ENCODE measurements around the gene CLPTM1.
"Not testable (repeated sequence)": the region's sequence is repeated elsewhere in the genome, so short reads cannot be mapped to it uniquely, and the experiment has no call there.

Gene CLPTM1

DNA sequence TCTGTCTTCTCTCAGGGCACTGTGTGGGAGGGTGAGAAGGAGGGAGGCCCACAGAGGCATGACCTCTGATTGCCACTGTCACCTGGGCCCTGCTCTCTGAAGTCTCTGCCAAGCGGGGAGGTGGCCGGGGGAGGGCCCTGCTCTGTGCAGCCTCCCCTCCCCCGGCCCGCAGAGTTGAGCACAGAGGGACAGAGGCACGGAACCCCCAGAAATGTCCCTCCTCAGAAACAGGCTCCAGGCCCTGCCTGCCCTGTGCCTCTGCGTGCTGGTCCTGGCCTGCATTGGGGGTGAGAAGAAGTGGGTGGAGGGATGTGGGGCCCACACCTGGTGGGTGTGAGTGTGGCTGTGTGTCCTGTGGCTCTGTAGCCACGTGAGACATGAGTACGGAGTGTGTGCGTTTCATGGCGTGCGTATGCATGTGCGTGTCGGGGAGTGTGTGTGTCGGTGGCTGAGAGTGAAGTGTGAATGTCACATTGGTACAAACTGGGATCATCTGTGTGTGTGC, 13.1 kb upstream of the CLPTM1 start, which contains the start of gene APOC4:
Gene APOC4, plus strand, starts transcription at position 171 of the 505 bp plus-strand sequence. Its CDS starts 41 bp downstream, at position 212.
- DNase-seq = no peak

DNA sequence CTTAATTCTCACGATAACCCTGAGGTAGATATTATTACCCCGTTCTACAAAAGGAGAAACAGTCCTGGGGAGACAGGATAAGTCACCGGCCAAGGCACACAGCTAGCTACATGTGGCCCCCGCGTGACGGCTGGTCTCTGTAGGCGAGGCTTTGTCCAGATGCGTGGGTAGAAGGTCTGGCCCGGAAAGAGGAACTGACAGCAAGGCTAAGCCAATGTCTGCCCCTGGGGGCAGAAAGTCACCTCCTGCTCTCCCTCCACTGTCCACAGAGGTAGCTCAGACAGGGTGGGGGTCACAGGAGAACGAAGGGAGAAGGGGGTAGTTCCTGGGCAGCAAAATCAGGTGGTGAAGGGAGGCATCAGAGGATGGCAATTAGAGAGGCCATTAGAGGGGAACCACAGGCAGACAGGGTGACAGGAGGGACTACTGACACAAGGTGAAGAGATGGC, 11.4 kb upstream of the CLPTM1 start:
- DNase-seq = no peak

DNA sequence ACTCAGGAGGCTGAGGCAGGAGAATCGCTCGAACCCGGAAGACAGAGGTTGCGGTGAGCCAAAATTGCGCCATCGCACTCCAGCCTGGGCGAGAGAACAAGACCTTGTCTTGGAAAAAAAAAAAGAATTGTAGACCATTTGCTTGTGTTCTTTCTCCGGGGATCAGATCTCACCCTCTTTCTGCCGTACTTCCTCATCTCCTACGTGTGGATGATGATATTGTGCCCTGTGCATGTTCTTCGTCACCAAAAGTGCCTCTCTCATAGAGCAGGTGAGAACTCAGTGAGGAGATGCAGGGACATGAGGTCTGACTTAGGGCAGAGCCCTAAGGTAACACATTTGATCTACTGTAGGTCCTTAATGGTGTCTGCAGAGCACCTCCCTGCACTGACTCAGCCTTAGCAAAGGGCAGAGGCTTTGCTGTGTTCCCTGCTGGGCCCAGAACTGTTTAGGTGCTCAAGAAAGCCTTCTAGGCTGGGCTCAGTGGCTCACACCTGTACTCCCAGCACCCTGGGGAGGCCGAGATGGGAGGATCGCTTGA, 8.1 kb upstream of the CLPTM1 start:
- no peak for DNase-seq

DNA sequence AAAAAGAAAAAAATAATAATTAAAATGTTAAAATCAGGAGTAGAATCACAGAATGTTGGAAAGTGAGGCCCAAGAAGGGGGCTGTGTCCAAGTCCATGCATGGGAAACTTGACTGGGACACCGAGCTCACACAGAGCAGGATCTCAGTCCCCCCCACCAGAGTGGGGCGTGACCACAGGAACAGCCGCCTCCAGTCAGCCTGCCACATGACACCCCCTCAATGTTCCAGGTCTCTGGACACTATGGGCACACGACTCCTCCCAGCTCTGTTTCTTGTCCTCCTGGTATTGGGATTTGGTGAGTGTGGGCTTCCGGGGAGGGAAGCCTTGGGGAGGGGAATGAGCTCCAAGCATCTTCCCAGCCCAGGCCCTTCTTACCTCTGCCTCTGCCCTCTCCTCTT, 6.9 kb upstream of the CLPTM1 start:
- DNase-seq = no peak

DNA sequence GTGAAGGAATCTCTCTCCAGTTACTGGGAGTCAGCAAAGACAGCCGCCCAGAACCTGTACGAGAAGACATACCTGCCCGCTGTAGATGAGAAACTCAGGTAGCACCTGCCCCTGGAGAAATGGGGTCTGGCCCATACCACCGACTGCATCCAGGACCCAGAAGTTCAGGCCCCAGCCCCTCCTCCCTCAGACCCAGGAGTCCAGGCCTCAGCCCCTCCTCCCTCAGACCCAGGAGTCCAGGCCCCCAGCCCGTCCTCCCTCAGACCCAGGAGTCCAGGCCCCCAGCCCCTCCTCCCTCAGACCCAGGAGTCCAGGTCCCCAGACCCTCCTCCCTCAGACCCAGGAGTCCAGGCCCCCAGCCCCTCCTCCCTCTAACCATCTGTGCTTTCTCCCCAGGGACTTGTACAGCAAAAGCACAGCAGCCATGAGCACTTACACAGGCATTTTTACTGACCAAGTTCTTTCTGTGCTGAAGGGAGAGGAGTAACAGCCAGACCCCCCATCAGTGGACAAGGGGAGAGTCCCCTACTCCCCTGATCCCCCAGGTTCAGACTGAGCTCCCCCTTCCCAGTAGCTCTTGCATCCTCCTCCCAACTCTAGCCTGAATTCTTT, 6.3 kb upstream of the CLPTM1 start:
- DNase-seq = no peak

DNA sequence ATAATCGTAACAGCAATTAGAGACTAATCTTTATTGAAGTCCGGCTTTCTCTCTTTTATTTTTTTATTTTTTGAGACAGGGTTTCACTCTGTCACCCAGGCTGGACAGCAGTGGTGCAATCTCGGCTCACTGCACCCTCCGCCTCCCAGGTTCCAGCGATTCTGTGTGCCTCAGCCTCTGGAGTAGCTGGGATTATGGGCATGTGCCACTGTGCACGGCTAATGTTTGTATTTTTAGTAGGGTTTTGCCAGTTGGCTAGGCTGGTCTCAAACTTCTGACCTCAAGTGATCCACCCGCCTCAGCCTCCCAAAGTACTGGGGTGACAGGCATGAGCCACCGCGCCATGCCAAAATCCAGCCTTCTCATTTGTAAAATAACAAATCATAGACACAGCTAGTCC, 5.6 kb upstream of the CLPTM1 start:
- no peak for DNase-seq

DNA sequence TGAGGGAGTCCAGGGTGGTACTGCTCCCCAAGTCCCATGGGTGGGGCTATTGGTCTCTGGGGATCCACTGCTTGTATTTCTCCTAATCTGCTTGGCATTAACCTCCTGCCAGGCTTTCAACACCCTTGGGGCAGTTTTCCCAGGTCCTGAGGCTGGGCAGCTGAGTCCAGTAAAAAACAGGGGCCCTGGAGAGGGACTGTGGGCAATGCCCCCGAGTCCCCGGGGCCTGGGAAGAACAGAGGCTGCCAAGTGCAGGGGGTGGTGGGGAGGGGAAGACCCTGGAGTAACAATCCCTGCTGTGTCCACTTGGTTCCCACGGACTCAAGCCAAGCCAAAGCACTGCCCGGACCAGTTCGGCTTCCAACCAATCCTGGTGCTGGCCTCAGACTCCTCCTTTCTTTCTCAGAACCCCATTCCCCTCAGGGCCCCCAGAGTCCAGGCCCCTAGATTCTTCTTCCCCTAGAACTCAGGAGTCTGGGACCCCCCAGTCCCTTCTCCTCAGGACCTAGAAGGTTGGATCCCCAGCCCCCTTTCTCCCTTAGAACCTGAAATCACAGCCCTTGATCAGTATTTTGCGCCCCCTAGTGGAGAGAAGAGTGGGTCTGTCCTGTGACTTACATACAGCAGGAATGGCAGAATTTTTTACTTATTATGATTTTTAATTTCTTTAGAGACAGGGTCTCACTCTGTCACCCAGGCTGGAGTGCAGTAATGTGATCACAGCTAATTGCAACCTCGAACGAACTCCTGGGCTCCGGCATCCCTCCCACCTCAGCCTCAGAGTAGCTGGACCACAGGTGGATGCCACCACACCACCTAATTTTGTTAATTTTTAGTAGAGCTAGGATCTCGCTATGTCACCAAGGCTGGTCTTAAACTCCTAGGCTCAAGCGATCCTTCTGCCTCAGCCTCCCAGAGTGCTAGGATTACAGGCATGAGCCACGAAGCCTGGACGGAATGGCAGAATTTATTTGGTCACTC, 3.7 kb upstream of the CLPTM1 start:
- DNase-seq = no peak

DNA sequence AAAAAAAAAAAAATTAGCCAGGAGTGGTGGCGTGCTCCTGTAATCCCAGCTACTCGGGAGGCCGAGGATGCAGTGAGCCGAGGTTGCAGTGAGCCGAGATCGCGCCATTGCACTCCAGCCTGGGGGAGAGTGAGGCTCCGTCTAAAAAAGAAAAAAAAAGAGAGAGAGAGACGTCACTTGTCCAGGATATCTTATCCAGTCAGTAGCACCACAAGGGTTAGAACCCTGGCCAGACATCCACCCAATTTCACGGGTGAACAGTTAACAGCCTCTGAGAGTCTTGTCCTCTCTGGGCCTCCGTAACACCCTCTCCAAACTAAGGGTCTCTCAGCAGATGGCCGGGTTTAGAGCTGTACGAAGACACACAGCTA, 917 bp upstream of the CLPTM1 start:
- DNase-seq = no peak

DNA sequence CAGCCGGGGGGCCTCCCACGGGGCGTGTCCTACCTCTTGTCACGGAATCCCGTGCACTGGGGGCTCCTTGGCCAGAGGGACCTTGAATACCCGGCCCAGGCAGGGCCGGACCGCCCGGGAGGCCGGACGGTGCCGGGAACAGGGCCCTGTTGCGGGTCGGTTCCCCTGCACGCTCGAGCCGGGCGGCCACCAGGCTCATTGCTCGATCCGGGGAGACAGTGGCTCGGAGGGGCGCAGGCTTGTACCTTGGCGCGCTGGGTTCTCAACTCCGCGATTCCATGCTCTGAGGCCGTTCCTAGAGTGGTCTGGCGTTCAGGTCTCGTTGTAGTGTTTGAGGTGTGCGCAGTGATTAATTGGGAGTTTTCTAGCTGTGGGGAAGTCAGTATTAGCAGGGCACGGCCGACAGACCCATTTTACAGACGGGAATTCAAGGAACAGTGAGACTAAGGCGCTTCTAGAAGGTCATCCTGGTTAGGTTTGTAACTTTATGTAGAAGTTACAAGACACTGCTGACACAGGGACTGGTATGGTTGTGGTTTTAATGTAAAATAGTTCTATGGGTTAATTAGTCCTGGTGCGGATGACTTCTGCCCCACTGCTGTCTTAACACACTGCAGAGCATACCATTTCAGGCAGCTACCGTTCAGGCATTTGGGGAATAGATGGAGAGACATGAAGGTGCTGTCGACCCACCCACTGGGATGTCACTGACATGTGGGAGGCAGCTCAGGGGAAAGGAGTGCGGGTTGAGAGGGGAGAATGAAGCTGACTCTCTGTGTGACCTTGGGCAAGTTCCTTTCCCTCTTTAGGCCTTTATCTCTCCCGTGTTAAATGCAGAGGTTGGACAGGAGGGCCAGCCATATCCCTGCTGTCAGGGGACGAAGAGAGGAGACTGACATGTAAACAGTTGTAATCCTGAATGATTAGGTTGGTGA, 592 bp downstream of the CLPTM1 start:
- DNase-seq = no peak

DNA sequence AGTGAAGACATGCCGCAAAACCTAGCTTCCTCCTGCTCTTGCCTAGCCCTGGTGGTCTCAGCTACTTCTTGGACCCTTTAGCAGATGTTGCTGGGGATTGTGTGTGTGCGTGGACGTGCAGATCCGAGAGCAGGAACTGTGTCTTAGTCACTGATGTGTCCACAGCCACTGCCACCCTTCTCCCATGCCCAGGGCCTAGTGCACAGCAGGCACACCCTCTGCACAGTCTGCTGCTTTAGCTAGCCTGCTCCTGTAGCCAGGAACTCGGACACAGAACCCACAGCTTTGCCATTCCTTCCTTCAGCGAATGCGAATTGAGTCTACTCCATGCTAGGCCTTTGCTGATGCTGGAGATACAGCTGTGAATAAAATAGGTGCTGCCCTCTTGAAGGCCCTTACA, 2.3 kb downstream of the CLPTM1 start:
- DNase-seq = no peak

DNA sequence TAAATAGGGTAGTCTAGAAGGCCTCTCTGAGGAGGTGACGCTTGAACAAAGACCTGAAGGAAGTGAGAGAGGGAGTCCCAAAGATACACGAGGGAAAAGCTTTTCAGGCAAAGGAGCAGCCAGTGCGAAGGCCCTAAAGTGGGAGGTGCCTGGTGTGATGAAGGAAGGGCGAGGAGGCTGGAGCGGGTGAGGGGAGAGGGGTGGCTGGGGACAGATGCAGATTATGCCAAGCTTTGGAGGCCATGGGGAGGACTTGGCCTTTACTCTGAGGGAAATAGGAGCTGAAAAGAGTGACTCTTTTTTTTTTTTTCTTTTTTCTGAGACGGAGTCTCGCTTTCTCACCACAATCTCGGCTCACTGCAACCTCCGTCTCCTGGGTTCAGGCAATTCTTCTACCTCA, 2.9 kb downstream of the CLPTM1 start:
- no peak for DNase-seq

DNA sequence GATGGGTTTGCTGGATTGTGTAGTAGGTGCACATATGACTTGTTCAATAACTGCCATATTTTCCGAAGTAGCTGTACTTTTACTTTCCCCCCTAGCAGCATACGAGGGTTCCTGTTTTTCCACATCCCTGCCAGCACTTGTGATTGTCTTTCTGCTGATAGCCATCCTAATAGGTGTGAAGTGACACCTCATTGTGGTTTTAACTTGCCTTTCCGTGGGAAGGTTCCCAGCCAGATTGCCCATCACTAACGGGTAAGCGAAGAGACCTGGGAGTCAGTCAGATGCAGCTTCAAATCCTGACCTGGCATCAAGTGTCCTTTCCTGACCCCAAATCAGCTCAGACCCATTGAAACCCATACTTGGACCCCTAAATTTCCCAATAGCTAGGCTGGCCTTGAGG, 4.5 kb downstream of the CLPTM1 start:
- no peak for DNase-seq

DNA sequence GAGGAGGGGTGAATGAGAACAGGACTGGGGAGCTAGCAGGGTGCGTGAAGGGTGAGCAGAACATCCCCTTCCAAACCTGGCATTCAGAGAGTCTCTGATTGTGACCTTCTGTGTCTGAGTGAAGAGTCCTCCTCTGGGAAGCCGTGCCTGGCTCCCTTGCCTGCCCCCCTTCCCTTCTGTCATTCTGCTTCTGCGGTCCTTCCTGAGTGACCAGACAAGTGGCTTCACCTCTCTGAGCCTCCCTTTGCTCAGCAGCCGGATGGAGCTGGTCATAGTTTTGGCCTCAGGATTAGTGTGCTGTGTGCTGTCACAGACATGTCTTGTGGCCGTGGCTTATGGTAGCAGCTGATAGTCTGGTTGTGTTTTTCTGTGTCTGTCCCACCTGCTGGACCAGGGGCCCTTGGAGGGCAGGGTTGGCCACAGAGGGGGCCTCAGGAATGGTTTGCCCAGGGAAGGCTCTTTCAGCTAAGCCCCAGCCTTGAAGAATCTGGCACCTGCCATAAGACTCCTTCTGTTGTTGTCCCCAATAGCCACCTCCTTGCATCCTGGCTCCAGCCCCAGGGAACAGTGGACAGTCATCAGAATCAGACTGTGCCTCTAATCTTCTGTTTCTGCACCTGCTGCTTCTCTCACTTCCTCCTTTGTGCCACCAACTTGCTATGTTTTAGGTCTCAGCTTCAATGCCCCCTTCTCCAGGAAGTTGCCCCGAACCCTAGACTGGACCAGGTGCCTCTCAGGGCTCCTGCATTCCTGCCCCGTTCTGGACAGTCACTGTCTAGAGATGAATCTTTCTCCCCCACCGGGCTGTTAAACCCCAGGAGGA, 5.9 kb downstream of the CLPTM1 start:
- DNase-seq = no peak

DNA sequence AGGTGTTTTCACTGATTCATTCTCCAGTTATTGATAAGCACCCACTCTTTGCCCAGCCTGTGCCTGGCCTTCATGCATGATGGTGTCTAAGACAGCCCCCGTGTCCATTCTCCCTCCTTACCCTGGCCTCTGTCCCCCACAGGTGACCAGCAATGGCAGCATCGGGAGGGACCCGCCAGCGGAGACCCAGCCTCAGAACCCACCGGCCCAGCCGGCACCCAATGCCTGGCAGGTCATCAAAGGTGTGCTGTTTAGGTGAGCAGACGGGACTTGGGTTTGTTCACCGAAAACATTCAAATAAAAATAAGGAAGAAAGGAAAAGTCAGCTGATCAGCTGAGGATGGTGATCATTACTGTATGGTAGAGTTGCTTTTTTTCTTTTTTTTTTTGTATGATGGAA, 6.6 kb downstream of the CLPTM1 start:
- no peak for DNase-seq

DNA sequence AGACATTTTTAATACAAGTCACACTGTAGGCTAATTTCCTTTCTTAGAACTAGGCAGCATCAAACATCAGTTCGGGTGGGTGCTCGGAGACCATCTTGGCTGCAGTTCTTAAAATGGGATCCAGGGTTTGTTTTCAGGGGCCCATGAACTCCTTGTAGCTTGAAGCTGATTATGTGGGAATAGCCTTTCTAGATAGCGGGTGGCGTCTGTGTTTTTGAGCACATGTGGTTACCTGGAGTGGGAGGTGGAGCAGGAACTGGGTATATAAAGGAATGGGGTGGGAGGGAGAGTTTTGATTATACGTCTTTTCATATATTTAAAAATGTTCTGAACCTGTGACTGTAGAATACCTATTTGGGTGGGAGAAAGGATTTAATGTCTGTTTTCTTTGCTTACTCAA, 12.9 kb downstream of the CLPTM1 start:
- no peak for DNase-seq

DNA sequence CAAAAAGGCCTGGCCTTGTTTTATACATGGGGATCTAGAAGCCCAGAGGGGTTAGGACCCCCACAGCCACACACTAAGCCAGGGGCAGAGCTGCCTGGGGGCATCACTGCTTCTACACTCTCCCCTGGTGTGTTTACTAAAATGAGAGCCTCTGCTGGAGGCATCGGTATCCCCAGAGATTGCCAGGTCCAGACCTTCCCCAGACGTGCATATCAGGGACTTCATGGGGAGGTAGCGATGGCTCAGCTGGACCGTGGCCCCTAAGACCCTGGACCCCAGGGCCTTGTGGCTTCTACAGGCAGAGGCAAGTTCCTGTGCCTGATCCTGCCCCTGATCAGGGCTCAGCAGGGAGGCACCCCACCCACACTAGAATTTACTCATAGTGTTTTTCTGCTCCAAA, 13.5 kb downstream of the CLPTM1 start:
- no peak for DNase-seq

DNA sequence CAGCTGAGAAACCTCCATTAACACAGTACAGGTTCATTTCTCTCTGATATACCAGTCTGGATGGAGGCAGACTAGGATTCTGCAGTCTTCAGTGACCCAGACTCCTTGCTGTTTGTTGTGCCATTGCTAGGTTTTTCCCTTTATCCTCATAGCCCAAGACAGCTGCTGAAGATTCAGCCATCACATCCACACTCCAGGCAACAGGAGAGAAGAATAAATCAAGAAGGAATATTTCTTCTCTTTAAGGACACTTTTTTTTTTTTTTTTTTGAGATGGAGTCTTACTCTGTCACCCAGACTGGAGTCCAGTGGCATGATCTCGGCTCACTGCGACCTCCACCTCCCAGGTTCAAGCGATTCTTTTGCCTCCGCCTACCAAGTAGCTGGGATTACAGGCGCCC, 14.3 kb downstream of the CLPTM1 start:
- DNase-seq = no peak

DNA sequence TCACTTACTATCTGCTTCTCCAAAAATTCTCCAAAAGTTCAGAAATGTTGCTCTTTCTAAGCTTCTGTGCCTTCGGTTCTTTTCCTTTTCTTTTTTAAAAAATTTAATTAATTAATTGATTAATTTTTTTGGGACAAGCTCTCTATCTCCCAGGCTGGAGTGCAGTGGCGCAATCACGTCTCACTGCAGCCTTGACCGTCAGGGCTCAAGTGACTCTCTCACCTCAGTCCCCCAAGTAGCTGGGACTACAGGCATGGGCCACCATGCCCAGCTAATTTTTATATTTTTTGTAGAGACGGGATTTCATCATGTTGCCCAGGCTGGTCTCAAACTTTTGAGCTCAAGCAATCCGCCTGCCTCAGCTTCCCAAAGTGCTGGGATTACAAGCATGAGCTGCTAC, 16.3 kb downstream of the CLPTM1 start:
- not testable (repeated sequence) for DNase-seq

DNA sequence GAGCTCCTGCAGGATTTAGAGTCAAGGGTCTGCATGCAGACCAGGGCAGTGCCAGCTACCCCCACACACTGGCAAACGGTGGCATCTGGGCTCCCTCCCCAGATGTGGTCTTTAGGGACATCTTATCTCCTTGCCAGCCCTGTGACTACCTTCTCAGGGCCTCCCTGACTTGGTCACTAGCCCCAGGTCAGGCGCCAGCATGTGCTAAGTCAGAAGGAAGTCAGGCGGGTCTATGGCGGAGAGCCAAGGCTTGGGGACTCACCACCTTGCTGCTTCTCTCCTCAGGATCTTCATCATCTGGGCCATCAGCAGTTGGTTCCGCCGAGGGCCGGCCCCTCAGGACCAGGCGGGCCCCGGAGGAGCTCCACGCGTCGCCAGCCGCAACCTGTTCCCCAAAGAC, 17.6 kb downstream of the CLPTM1 start:
- DNase-seq = no peak

DNA sequence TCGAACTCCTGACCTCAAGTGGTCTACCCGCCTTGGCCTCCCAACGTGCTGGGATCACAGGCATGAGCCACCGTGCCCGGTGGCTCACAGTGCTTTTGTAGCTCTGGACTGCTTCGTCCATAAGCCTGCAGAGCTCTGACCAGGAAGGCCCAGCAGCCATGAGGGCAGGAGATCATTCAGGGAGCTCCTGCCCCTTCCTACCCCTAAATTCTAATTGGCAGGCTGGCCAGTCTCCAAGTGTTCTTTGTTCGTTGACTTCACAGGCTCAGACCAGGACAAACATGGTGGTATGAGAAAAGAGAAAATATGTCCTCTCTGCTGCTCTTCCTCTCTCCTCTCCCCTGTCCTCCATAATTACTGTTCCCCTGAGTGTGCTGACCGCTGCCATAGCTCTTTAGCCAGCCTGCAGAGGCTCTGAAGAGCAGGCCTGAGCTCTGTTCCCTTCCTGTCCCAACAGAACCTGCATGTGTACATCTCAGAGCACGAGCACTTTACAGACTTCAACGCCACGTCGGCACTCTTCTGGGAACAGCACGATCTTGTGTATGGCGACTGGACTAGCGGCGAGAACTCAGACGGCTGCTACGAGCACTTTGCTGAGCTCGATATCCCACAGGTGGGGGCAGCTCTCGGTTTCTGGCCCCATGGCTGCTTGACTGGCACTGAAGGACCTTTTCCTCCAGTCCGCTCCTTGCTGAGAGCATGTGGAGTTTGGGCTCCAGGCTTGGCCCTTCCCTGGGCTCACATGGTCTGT, 19.0 kb downstream of the CLPTM1 start:
- no peak for DNase-seq

DNA sequence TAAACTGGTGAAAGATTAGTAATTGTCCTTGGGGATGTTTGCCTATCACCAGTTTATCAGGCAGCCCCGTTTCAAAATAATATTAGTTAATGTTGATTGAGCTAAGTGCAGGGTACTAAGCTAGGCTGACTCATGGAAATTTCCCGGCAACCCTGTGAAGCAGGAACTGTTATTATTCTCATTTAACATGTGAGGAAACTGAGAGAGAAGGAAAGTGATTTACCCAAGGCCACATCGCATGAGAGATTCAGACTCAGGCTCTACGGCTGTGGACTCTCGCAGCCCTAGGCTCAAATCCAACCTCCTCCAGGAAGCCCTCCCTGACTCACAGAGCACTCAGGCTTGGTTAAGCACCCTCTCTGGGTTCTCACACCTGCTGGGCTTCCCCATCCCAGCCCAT, 19.7 kb downstream of the CLPTM1 start:
- DNase-seq = no peak

Data from GOT3 (cell line).